NAMALWA (cell line): ENCODE measurements around the gene SUB1.

Experiments used
- DNase-seq: peaks from one replicate; pipeline ENCODE4 v3.0.0-alpha.2; 2015; ENCODE audit warnings: low spot score

The SUB1 gene

DNA sequence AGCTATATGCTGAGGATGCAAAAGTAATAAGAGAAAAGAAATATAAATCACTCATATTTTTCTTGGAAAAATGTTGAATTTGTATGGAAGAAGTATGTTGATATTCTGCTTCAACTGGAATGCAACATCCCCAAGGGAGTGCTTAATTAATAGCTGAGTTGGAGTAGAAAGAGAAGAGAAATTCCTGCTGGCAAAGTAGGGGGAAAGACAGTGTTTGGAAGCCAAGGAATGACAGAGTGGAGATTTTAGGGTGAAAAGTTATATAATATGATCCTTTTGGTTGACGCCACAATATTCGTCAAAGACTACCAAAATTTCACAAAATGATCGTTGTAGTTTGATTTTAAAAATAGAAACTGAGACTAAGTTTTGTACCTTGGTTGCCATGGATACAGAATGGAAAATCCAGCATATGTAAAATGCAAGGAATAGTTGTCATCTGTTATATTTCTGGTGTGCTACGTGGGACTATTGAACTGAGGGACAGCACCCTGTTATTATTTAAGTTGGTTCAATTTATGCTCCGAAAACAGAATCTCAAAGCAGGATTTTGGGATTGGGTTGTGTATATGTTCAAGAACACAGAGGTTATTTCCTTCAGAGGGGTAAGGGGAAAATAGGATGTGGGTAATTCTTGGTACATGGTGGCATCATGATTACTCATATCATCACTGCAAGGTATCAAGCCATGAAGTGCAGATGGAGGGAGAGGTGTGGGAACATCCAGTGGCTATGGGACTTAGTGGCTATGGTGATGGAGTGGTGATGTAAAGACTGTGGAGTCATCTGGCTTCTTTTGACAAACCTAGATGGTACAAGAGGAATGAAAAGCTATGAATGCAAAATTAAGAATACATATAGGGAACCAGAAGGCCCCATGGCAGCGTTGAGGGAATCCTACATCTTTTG is 61.0 kb downstream of the SUB1 start:
- no peak for DNase-seq

DNA sequence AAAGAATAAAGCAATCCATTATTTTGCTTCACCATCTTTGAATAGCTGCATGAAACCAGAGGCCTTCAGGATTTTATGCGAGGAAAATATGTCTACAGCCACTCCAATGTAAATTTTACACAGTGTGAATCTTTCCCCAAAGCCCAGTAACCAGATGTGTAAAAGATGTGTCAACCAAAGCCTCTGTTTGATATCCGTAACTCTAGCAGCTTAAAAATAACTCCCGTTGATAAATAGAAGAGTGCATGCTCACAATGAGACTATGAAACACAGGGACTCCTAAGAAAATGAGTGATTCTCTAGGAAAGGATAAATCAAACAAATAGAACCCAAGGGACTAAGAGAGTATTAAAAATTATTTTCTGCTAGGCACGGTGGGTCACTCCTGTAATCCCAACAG is 65.7 kb downstream of the SUB1 start:
- DNase-seq, result no peak

DNA sequence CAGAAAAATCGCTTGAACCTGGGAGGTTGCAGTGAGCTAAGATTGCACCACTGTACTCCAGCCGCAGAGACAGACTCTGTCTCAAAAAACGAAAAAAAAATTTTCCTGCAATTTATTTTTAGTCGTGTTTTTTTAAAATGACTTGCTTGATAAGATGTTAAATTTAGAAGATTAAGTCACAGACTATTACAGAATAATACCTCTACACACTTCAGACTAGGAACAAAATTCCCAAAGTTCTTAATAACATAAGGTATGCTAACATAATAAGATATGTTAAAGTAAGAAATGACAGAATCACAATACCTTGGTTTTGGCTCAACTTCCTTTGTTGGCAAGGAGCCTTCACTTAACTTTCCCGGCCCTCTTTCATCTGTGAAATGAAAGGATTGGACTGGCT is 66.3 kb downstream of the SUB1 start:
- no peak for DNase-seq
